ENCODE data around the gene TXNDC16.
"Not testable (repeated sequence)": the region's sequence is repeated elsewhere in the genome, so short reads cannot be mapped to it uniquely, and the experiment has no call there.

TXNDC16 gene

DNA sequence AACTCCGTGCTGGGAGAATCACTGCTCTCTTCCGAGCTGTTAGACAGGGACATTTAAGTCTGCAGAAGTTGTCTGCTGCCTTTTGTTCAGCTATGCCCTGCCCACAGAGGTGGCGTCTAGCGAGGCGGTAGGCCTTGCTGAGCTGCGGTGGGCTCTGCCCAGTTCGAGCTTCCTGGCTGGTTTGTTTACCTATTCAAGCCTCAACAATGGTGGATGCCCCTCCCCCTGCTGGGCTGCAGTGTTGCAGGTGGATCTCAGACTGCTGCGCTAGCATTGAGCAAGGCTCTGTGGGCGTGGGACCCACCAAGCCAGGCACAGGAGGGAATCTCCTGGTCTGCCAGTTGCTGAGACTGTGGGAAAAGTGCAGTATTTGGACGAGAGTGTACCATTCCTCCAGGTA lies 44.0 kb upstream of the TXNDC16 start:
- no peak overlapping the region for H3K27ac ChIP-seq (ENCODE audit: poor library complexity, severe bottlenecking)
- no peaks in the 10 kb centered on the region for H3K27me3 ChIP-seq (ENCODE audit: insufficient read depth, poor library complexity, severe bottlenecking)
- no peak overlapping the region for H3K4me3 ChIP-seq (ENCODE audit: severe bottlenecking)
- DNase-seq (ENCODE audit: low spot score) (no peak), ATAC-seq (ENCODE audit: low read depth) (no peak)
- TF ChIP-seq, protein P1, sequence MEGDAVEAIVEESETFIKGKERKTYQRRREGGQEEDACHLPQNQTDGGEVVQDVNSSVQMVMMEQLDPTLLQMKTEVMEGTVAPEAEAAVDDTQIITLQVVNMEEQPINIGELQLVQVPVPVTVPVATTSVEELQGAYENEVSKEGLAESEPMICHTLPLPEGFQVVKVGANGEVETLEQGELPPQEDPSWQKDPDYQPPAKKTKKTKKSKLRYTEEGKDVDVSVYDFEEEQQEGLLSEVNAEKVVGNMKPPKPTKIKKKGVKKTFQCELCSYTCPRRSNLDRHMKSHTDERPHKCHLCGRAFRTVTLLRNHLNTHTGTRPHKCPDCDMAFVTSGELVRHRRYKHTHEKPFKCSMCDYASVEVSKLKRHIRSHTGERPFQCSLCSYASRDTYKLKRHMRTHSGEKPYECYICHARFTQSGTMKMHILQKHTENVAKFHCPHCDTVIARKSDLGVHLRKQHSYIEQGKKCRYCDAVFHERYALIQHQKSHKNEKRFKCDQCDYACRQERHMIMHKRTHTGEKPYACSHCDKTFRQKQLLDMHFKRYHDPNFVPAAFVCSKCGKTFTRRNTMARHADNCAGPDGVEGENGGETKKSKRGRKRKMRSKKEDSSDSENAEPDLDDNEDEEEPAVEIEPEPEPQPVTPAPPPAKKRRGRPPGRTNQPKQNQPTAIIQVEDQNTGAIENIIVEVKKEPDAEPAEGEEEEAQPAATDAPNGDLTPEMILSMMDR (IDR thresholded peaks at IDR 0.05; ENCODE audit: poor library complexity, severe bottlenecking) = no peak
- no peaks in the 10 kb centered on the region for H3K9me3 ChIP-seq (ENCODE audit: severe bottlenecking)
- no peaks in the 10 kb centered on the region for H3K36me3 ChIP-seq (ENCODE audit: low read depth)
- no peaks in the 10 kb centered on the region for H3K4me1 ChIP-seq (ENCODE audit: insufficient read depth, poor library complexity, severe bottlenecking)

DNA sequence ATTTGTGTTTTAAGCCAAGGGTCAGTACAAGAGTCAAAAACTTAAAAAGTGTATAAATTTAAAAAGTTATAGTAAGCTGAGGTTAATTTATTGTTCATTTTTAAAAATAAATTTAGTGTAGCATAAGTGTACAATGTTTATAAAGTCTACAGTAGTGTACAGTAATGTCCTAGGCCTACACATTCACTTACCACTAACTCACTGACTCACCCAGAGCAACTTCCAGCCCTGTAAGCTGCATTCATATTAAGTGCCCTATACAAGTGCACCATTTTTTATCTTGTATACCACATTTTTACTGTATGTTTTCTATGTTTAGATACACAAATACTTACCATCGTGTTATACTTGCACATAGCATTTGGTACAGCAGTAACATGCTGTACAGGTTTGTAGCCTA lies 38.0 kb upstream of the TXNDC16 start:
- DNase-seq (ENCODE audit: low spot score) = no peak
- H3K27me3 ChIP-seq (ENCODE audit: insufficient read depth, poor library complexity, severe bottlenecking) = no peaks in the 10 kb centered on the region
- no peak overlapping the region for H3K27ac ChIP-seq (ENCODE audit: poor library complexity, severe bottlenecking)
- H3K4me1 ChIP-seq (ENCODE audit: insufficient read depth, poor library complexity, severe bottlenecking) = no peaks in the 10 kb centered on the region
- no peak overlapping the region for H3K4me3 ChIP-seq (ENCODE audit: severe bottlenecking)
- no peaks in the 10 kb centered on the region for H3K9me3 ChIP-seq (ENCODE audit: severe bottlenecking)
- TF ChIP-seq, protein P1 (IDR thresholded peaks at IDR 0.05; ENCODE audit: poor library complexity, severe bottlenecking) = no peak
- H3K36me3 ChIP-seq (ENCODE audit: low read depth) = no peaks in the 10 kb centered on the region
- ATAC-seq (ENCODE audit: low read depth) = no peak

DNA sequence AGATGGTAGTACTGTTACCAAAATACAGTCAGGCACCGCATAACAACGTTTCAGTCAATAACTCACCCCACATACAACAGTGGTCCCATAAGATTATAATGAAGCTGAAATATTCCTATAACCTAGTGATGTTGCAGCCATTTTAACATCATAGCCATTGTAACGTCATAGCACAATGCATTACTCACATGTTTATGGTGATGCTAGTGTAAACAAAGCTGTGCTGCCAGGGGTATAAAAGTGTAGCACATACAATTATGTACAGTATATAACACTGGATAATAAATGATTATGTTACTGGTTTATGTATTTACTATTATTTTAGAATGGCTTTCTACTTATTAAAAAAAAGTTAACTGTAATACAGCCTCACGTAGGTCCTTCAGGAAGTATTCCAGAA lies 37.3 kb upstream of the TXNDC16 start:
- no peak overlapping the region for H3K27ac ChIP-seq (ENCODE audit: poor library complexity, severe bottlenecking)
- no peak overlapping the region for H3K4me3 ChIP-seq (ENCODE audit: severe bottlenecking)
- no peak for DNase-seq (ENCODE audit: low spot score)
- H3K36me3 ChIP-seq (ENCODE audit: low read depth) = no peaks in the 10 kb centered on the region
- no peaks in the 10 kb centered on the region for H3K9me3 ChIP-seq (ENCODE audit: severe bottlenecking)
- no peaks in the 10 kb centered on the region for H3K27me3 ChIP-seq (ENCODE audit: insufficient read depth, poor library complexity, severe bottlenecking)
- TF ChIP-seq, protein P1 (IDR thresholded peaks at IDR 0.05; ENCODE audit: poor library complexity, severe bottlenecking) = no peak
- no peak for ATAC-seq (ENCODE audit: low read depth)
- no peaks in the 10 kb centered on the region for H3K4me1 ChIP-seq (ENCODE audit: insufficient read depth, poor library complexity, severe bottlenecking)

DNA sequence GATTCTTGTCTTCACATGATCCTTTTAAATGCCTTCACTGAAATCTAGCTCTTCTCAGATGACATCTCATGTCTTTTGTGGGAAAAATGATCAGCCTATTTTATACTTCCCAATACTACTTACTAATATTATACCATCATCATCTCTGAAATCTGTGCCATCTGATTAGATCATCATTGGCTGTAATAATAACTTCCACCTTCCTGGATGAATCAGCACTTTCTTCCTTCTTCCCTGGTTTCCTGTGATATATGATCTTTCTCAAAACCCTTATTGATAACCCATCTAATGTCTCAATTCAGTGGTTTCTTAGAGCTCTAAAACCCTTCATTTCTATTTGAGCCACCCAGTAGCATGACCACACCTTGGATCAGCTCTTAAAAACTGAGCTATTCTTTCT lies 31.2 kb upstream of the TXNDC16 start:
- no peak for DNase-seq (ENCODE audit: low spot score)
- peak; percentile 53; the same call in 1 of the 3 replicates for ATAC-seq (ENCODE audit: low read depth)
- no peaks in the 10 kb centered on the region for H3K27me3 ChIP-seq (ENCODE audit: insufficient read depth, poor library complexity, severe bottlenecking)
- H3K4me1 ChIP-seq (ENCODE audit: insufficient read depth, poor library complexity, severe bottlenecking) = peaks cover 9% of the 10 kb centered on the region
- no peaks in the 10 kb centered on the region for H3K9me3 ChIP-seq (ENCODE audit: severe bottlenecking)
- H3K27ac ChIP-seq (ENCODE audit: poor library complexity, severe bottlenecking) = no peak overlapping the region
- H3K4me3 ChIP-seq (ENCODE audit: severe bottlenecking) = no peak overlapping the region
- H3K36me3 ChIP-seq (ENCODE audit: low read depth) = no peaks in the 10 kb centered on the region
- TF ChIP-seq, protein P1 (IDR thresholded peaks at IDR 0.05; ENCODE audit: poor library complexity, severe bottlenecking) = no peak

DNA sequence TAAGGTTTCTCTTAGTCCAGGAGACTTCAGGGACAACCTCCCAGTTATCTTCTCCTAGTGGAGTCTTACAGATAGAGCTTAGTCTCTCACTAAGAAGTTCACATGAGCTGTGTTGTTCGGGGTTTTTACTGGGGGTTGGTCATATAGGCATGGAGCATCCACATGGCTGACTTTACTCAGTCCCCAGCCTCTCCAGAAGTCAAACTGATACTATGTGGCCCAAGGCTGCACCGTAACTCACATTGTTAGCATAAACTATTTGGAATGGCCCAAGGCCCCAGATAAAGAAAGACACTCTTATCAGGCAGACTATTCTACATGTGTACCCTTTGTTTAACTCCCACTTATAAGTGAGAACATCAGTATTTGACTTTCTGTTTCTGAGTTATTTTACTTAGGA lies 23.6 kb upstream of the TXNDC16 start:
- peaks cover 2% of the 10 kb centered on the region for H3K9me3 ChIP-seq (ENCODE audit: severe bottlenecking)
- H3K4me3 ChIP-seq (ENCODE audit: severe bottlenecking) = no peak overlapping the region
- no peak for DNase-seq (ENCODE audit: low spot score)
- H3K27ac ChIP-seq (ENCODE audit: poor library complexity, severe bottlenecking) = no peak overlapping the region
- H3K36me3 ChIP-seq (ENCODE audit: low read depth) = no peaks in the 10 kb centered on the region
- no peak for ATAC-seq (ENCODE audit: low read depth)
- TF ChIP-seq, protein P1 (IDR thresholded peaks at IDR 0.05; ENCODE audit: poor library complexity, severe bottlenecking) = no peak
- no peaks in the 10 kb centered on the region for H3K4me1 ChIP-seq (ENCODE audit: insufficient read depth, poor library complexity, severe bottlenecking)
- H3K27me3 ChIP-seq (ENCODE audit: insufficient read depth, poor library complexity, severe bottlenecking) = no peaks in the 10 kb centered on the region

DNA sequence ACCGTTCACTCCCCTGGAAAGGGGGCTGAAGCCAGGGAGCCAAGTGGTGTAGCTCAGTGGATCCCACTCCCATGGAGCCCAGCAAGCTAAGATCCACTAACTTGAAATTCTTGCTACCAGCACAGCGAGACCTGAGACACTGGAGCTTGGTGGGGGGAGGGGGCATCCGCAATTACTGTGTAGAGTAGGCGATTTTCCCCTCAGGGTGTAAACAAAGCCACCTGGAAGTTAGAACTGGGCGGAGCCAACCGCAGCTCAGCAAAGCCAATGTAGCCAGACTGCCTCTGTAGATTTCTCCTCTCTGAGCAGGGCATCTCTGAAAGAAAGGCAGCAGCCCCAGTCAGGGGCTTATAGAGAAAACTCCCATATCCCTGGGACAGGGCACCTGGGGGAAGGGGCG lies 16.1 kb upstream of the TXNDC16 start:
- H3K27ac ChIP-seq (ENCODE audit: poor library complexity, severe bottlenecking); H3K4me3 ChIP-seq (ENCODE audit: severe bottlenecking); H3K27me3 ChIP-seq (ENCODE audit: insufficient read depth, poor library complexity, severe bottlenecking); H3K36me3 ChIP-seq (ENCODE audit: low read depth); ATAC-seq (ENCODE audit: low read depth); H3K9me3 ChIP-seq (ENCODE audit: severe bottlenecking); H3K4me1 ChIP-seq (ENCODE audit: insufficient read depth, poor library complexity, severe bottlenecking); DNase-seq (ENCODE audit: low spot score): not testable (repeated sequence)
